ENCODE data around the gene GPC4. TPM values are rescaled to one million over a fixed set of nuclear protein-coding genes. Genes with fewer than 3 reads are reported as not detected.

Gene GPC4
- total RNA-seq, 4 donors from 2014 or later, result 7.8 to 15.7 (median 12.7) TPM

DNA sequence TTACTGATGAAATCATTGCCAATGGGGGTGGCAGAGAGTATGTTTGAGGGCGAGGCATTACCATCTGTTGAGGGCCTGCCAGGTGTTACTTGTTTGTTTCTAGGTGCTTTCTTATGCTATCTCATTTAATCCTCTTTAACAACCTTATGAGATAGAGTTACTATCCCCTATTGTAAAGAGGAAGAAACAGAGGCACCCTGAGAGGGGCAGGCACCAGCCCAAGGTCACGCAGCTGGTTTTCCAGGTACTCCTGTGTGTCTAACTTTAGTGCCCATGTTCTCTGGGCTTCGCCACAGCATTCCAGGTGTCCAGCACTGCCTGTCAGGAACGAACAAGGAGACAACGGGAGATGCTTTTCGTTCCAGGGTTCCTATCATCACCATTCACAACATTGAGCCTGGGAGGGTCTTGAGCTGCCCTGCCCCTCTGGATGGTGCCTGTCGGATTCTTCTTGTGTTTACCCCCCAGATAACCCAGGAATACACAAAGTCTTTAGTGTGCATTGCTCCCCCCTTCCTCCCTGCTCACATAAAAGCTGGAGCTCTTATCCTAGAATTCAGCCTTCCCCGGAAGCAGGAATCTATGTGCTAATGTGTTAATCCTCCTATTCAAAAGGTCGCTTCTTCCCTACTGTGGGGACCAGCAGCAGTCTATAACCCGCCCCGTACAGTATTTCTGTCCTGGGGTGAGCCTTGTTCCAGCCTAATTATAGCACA lies 24.9 kb upstream of the GPC4 start:
- H3K4me3 ChIP-seq, result no peak overlapping the region
- 69% methylated on average over 11 of the region's 11 CpGs; no CpG with 5 or more reads in 1 of the 2 donors for WGBS, 2 donors (ENCODE audit: low coverage in 1 of 2)

DNA sequence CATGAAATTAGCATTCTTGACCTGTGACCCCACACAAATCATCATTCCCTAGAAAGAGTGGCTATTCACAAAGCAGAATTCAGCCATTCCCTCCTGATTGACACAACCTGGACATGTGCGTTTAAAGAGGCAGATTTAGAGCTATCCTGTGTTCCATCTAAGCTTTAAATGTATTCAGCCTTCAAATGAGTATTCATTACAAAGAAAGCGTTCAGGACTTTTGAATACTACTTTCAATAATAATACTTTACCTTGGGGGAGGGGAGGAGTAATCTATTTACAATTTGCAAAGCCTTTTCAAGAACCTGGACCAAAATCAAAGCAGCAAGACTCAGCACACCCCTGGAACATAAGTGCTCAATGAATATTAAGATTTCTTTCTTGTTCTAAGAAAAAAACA lies 22.5 kb upstream of the GPC4 start:
- in situ Hi-C loops (cut with MboI; ENCODE audit: low pct_ligation_motif_present in 1 of 4, low pct_unique_long_range_greater_than_20kb in 1 of 4, low sequenced_read_pairs in 3 of 4), result no loop called here
- 57 to 100% methylated on average over 2 of the region's 2 CpGs for WGBS, 2 donors (ENCODE audit: low coverage in 1 of 2)

More for the DNA sequence above, 24.9 kb upstream of the GPC4 start:
- intact Hi-C loops (cut with DNase I; ENCODE audit: low total_unique reads), result loop anchor here (2.0 kb wide), 1 partner anchor 41 kb away; no protein-coding TSS in a partner anchor
- Histone ChIP-seq H3K4me1 (no peaks in the 10 kb centered on the region), H3K27ac (no peak overlapping the region), H3K27me3 (no peaks in the 10 kb centered on the region), H3K36me3 (no peaks in the 10 kb centered on the region), H3K9me3 (no peaks in the 10 kb centered on the region)
- DNase-seq, result no peak
- TF ChIP-seq POLR2A (IDR thresholded peaks at IDR 0.05) (no peak), EP300 (IDR thresholded peaks at IDR 0.05; ENCODE audit: low read depth) (no peak), POLR2AphosphoS5 (IDR thresholded peaks at IDR 0.05) (no peak), CTCF (IDR thresholded peaks at IDR 0.05) (no peak)
- in situ Hi-C loops (cut with MboI; ENCODE audit: low pct_ligation_motif_present in 1 of 4, low pct_unique_long_range_greater_than_20kb in 1 of 4, low sequenced_read_pairs in 3 of 4), result no loop called here

DNA sequence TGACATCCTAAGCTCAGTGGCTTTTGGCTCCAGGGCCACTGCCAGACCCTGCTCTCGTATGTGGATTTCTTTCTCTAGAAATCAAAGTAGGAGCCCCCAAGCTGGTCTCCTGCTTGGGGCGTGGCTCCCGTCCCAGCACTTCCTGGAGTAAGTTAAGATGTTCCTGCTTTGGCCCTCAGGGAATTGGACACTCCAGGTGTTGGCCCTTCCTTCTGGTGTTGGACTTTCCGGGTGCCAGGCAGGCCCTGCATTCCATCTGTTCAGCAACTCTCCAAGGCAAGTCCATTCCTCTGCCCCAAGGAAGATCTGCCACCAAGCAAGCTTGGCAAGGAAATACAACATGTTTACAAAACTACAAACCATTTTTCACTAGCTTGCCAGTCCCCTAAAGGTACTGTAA lies 22.1 kb upstream of the GPC4 start:
- WGBS, 2 donors (ENCODE audit: low coverage in 1 of 2), result 71% methylated on average over 4 of the region's 4 CpGs; no CpG with 5 or more reads in 1 of the 2 donors
- no peak for TF ChIP-seq CTCF (IDR thresholded peaks at IDR 0.05)
- TF ChIP-seq POLR2AphosphoS5 (IDR thresholded peaks at IDR 0.05), result no peak
- TF ChIP-seq EP300 (IDR thresholded peaks at IDR 0.05; ENCODE audit: low read depth), result no peak
- TF ChIP-seq POLR2A (IDR thresholded peaks at IDR 0.05), result no peak
- in situ Hi-C loops (cut with MboI; ENCODE audit: low pct_ligation_motif_present in 1 of 4, low pct_unique_long_range_greater_than_20kb in 1 of 4, low sequenced_read_pairs in 3 of 4), result no loop called here
- DNase-seq, result no peak
- no peaks in the 10 kb centered on the region for H3K4me1 ChIP-seq
- intact Hi-C loops (cut with DNase I; ENCODE audit: low total_unique reads), result no loop called here
- no peaks in the 10 kb centered on the region for H3K36me3 ChIP-seq
- H3K9me3 ChIP-seq, result no peaks in the 10 kb centered on the region
- H3K27ac ChIP-seq, result no peak overlapping the region
- no peaks in the 10 kb centered on the region for H3K27me3 ChIP-seq
- H3K4me3 ChIP-seq, result no peak overlapping the region

More for the DNA sequence above, 22.5 kb upstream of the GPC4 start:
- no peak for TF ChIP-seq CTCF (IDR thresholded peaks at IDR 0.05)
- no peak for TF ChIP-seq EP300 (IDR thresholded peaks at IDR 0.05; ENCODE audit: low read depth)
- H3K9me3 ChIP-seq, result no peaks in the 10 kb centered on the region
- H3K36me3 ChIP-seq, result no peaks in the 10 kb centered on the region
- intact Hi-C loops (cut with DNase I; ENCODE audit: low total_unique reads), result no loop called here
- H3K4me1 ChIP-seq, result no peaks in the 10 kb centered on the region
- H3K27ac ChIP-seq, result no peak overlapping the region
- no peaks in the 10 kb centered on the region for H3K27me3 ChIP-seq
- DNase-seq, result no peak
- H3K4me3 ChIP-seq, result no peak overlapping the region

DNA sequence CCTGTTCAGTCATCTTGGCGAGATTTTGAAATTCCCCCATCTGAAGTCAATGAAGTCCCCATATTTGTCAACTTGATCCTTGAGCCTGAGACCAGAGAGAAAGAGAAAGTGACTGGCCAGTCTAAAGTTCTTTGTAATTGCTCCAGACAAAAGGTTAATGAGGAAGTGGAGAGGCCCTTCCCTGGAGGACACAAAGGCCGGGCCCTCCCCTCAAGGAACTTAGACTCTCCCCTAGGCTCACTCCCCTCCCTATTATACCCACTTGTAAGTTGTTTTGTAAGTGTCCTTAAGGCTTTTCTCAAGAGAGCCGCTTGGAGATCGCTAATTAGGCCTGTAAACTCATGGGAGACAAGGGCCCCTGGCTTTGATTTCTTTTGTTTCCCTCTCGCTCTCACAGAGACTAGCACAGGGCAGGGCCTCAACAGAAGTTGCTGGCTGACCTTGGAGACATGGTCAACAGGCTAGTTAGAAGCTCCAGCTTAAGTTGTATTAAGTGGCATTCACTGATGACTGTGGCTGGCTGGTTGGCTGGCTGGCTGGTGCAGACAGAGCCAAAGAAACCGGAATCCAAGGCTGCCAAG lies 20.3 kb upstream of the GPC4 start:
- Histone ChIP-seq H3K9me3 (no peaks in the 10 kb centered on the region), H3K4me1 (no peaks in the 10 kb centered on the region), H3K27ac (no peak overlapping the region), H3K27me3 (no peaks in the 10 kb centered on the region), H3K4me3 (no peak overlapping the region), H3K36me3 (no peaks in the 10 kb centered on the region)
- in situ Hi-C loops (cut with MboI; ENCODE audit: low pct_ligation_motif_present in 1 of 4, low pct_unique_long_range_greater_than_20kb in 1 of 4, low sequenced_read_pairs in 3 of 4) (no loop called here), intact Hi-C loops (cut with DNase I; ENCODE audit: low total_unique reads) (no loop called here)
- no peak for TF ChIP-seq CTCF (IDR thresholded peaks at IDR 0.05)
- TF ChIP-seq POLR2A (IDR thresholded peaks at IDR 0.05), result no peak
- no peak for TF ChIP-seq EP300 (IDR thresholded peaks at IDR 0.05; ENCODE audit: low read depth)
- TF ChIP-seq POLR2AphosphoS5 (IDR thresholded peaks at IDR 0.05), result no peak
- no peak for DNase-seq
- 63 to 84% methylated on average over 5 to 6 of the region's 6 CpGs for WGBS, 2 donors (ENCODE audit: low coverage in 1 of 2)
